Fibroblast of skin of left biceps (primary cell): ENCODE data around the gene DIPK1C.

Experiments
- DNase-seq, 2 experiments: peaks; one replicate each; pipeline ENCODE4 v3.0.0-alpha.2; 2013; ENCODE audit warnings: low read depth in 2 of 2

The DIPK1C gene

DNA sequence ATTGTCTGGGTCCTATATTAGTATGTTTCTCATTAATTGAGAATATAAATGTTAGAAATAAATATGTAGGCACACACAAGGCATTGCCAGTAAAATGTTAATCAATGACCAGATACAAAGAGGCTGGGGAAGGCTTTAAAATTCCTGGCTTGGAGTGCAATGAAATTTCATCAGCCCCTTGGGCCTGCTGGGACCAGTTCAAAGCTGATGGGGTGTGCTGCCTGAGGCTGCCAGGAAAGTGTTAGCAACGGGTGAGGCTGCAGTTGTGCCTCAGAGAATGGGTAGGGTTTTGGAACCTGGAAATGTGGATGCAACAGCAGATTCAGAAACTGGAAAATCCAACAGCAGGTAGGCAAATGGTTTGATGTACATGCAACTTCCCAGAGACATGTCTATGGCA is 68.9 kb downstream of the DIPK1C start:
- DNase-seq, result no peak

GRCh38 chr18:74387383-74387782 is 69.7 kb downstream of the DIPK1C start:
- DNase-seq, result no peak
